GM19025 (cell line): ENCODE results near the gene OPN1LW.
"Not testable (repeated sequence)": the region's sequence is repeated elsewhere in the genome, so short reads cannot be mapped to it uniquely, and the experiment has no call there.

Experiments used
- ATAC-seq: cut with Tn5 transposase; IDR thresholded peaks from one replicate; pipeline ENCODE4 v1.9.1; 2021; ENCODE audit warnings: mild to moderate bottlenecking, low read depth, moderate library complexity; ENCODE audit not compliant: unreplicated experiment

Gene OPN1LW

GRCh38 chrX:154132366-154132765, 11.7 kb upstream of the OPN1LW start:
- no peak for ATAC-seq

GRCh38 chrX:154135458-154136229, 8.4 kb upstream of the OPN1LW start:
- ATAC-seq = no peak

- no peak for ATAC-seq
These were observed 7.3 kb upstream of the OPN1LW start for GRCh38 chrX:154136627-154137161.

DNA sequence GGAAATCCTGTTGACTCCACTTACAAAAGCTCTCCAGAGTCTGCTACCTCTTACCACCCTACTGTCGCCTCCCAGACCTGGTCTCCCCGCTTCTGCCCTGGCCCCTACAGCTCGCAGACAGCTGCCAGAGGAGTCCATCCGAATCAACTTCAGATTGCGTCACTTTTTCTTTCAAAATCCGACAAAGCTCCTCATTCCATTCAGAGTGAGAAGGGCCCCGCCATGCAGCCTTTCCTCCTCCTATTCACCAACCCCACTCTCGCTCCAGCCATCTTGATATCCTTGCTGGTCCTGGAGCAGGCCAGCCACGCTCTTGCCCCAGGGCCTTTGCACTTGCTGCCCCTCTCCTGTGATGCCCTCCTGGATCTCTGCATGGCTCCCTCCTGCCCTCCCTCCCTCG, 5.2 kb upstream of the OPN1LW start:
- no peak for ATAC-seq

DNA sequence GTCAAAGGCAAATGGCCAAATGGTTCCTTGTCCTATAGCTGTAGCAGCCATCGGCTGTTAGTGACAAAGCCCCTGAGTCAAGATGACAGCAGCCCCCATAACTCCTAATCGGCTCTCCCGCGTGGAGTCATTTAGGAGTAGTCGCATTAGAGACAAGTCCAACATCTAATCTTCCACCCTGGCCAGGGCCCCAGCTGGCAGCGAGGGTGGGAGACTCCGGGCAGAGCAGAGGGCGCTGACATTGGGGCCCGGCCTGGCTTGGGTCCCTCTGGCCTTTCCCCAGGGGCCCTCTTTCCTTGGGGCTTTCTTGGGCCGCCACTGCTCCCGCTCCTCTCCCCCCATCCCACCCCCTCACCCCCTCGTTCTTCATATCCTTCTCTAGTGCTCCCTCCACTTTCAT, 3.8 kb upstream of the OPN1LW start:
- ATAC-seq = no peak

GRCh38 chrX:154140742-154141141, 3.3 kb upstream of the OPN1LW start:
- no peak for ATAC-seq

- no peak for ATAC-seq
These were observed 1.7 kb upstream of the OPN1LW start for GRCh38 chrX:154142386-154142785.

DNA sequence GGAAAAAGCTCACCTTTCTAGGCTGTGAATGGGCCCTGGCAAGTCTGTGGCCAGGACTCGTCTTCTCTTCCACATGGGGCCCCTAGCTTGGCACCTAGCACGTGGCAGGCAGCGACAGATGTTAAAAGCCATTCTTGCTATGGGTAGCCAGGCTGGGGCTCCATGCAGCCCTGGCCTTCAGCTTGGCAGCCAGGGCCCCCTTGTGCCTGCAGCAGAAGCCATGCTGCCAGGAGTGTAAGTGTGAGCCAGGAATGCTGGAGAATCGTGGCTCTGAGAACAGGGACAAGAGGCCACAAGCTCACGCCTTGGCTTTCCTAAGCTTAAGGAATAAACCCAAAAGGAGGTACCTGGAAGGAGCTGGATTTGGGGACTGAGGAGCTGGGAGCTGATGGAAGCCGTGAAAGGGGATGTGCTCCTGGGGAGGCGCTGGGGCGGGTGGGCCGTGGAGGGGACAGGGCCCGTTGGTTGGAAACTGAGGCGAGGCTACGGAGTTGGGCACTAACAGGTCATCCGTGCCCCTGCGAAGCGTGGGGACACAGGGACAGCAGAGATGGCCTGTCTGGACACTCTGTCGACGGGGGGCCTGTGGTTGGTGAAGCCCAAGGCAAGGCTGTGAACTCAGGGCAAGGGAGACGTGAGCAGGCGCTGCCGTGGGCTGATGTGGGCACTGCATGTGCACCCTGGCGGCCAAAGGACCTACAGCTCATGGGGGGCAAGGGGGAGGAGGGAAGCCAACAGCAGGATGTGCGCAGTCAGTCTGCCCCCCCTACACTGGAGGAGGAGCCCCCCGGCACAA, 895 bp upstream of the OPN1LW start:
- no peak for ATAC-seq

- not testable (repeated sequence) for ATAC-seq
These were observed 7.0 kb downstream of the OPN1LW start for GRCh38 chrX:154151030-154151429.

DNA sequence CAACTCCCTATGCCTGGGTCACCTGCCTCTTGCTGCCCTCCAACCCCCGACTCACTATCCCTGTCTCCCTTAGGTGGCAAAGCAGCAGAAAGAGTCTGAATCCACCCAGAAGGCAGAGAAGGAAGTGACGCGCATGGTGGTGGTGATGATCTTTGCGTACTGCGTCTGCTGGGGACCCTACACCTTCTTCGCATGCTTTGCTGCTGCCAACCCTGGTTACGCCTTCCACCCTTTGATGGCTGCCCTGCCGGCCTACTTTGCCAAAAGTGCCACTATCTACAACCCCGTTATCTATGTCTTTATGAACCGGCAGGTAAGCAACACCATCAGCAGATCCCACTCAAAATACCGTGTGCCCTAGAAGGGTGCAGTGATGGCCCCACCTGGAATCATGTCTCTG, 12.2 kb downstream of the OPN1LW start:
- ATAC-seq = not testable (repeated sequence)

DNA sequence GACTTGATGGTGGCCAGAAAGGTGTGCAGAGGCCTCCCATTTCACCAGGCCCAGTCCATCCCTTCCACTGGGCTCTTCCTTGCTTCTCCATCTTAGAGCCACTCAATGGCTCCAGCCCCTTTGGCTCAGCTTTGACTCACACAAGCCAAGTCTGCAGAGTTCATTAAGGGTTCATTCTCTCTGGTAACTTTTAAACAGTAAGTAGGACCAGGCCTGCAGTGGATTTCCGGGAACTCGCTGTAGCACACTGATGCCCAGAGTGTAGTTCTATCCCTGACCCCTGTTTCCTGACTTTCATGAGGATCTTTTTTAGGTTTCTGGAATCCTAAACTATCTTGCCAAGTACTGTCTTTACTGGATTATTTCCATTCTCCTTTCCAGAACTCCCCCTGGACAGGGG, 13.2 kb downstream of the OPN1LW start:
- ATAC-seq = not testable (repeated sequence)

GRCh38 chrX:154159345-154159744, 15.3 kb downstream of the OPN1LW start:
- not testable (repeated sequence) for ATAC-seq

- not testable (repeated sequence) for ATAC-seq
These were observed 20.9 kb downstream of the OPN1LW start for GRCh38 chrX:154164902-154165301.

DNA sequence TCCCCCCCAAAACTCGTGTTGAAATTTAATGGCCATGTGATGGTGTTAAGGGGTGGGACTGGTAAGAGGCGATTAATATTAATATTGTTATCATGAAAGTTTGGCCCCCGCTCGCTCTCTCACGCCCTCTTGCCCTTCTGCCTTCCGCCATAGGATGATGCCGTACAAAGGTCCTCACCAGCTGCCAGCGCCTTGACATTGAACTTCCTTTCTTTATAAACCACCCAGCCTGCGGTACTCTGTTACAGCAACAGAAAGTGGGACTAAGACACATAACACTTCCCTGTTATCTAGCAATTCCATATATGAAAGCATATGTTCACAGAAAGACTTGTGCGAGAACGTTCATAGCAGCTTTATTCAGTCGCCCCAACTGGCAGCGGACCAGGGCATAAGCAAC, 24.3 kb downstream of the OPN1LW start:
- not testable (repeated sequence) for ATAC-seq

GRCh38 chrX:154172535-154172943, 28.5 kb downstream of the OPN1LW start:
- not testable (repeated sequence) for ATAC-seq

DNA sequence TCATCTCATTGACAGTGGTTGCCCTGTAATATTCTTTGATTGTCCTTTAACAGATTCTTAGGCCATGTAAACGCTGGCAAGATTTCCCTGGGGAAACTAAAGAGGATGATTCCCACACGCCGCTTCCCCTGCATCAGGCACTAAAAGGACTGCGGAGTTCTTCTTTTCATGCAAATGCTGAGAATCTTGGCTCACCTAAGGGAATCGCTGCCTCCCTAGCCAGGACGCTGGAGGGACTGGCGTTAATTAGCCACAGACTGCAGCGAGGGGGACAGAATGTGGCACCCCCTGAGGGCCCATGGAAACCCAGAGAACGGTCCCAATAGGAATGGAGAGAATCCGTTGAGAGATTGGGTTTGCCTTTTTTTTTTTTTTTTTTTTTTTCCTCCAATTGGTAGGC, 30.3 kb downstream of the OPN1LW start:
- not testable (repeated sequence) for ATAC-seq

GRCh38 chrX:154182296-154182695, 38.3 kb downstream of the OPN1LW start, which contains the start of gene OPN1MW:
Gene OPN1MW (plus strand): TSS chrX:154182596. CDS start chrX:154182678, 82 bp downstream.
- not testable (repeated sequence) for ATAC-seq

DNA sequence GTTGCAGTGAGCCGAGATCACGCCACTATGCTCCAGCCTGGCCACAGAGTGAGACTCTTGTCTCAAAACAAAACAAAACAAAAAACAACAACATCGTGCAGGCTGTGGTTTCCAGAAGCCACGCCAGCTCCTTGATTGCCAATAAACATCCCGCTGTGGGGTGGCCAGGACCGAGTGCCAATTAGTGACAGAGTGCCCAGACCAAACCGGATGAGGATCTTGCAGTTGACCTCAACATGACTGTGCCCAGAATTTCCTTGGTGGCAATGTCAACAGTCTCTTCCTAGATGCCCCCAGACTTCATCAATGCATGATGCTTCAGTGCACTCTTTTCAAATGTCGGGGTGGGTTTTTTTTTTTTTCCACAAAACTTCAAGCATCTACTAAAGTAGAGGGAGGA, 39.8 kb downstream of the OPN1LW start:
- not testable (repeated sequence) for ATAC-seq

DNA sequence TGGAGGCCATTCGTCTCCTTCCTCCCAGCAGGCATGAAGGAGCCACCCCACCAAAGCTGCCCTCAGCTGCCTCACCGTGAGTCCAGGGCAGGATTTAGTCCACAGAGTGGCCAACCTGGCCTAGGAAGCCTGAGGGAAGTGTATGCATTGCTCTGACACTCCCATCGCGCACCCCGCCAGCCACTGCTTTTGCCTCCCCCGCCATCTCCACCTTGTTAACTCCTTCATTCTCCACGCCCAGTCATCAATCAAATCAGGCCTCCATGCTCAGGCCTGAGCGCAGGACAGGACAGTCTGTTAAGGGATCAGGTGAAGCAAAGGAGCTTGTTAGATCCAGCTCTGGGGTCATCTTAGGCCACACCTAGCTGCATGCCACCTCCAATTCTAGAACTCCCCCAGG, 48.8 kb downstream of the OPN1LW start:
- not testable (repeated sequence) for ATAC-seq

- not testable (repeated sequence) for ATAC-seq
These were observed 50.3 kb downstream of the OPN1LW start for GRCh38 chrX:154194316-154194715.

DNA sequence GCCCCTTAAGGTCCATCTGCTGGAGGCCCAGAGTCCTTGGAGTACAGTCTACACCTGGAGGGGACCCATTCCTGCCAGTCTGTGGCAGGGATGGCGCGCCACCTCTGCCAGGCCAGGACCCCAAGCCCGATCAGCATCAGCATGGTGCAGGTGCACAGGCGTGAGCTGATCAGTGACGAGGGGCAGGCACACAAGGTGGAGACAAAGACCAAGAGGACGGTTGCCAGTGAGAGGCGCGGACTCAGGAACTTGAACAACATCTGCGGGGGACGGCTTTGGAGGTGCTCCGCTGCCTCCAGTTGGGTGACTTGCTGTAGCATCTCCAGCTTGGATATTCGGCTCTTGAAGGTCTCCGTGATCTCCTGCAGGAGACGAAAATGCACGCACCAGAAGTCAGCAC, 52.4 kb downstream of the OPN1LW start:
- ATAC-seq = not testable (repeated sequence)
